H9 (cell line): Measurements from ENCODE around the gene NUAK2. TPM values are rescaled to one million over a fixed set of nuclear protein-coding genes. Genes with fewer than 3 reads are reported as not detected.

Source experiments
- DNase-seq: peaks from one replicate; pipeline ENCODE4 v3.0.0-alpha.2; 2017
- H2AFZ ChIP-seq: one replicate; pipeline ENCODE4 v1.6.1; 2013; ENCODE audit warnings: mild to moderate bottlenecking, low read length, control low read depth, moderate library complexity
- H2AK5ac ChIP-seq: 2 replicates; pipeline ENCODE4 v1.6.1; 2013; ENCODE audit warnings: low read length, control low read depth, mixed read lengths; ENCODE audit not compliant: insufficient read length
- H2BK120ac ChIP-seq: one replicate; pipeline ENCODE4 v1.6.1; 2013; ENCODE audit warnings: low read depth, mild to moderate bottlenecking, low read length, control low read depth, inconsistent platforms; ENCODE audit not compliant: poor library complexity, severe bottlenecking
- H2BK12ac ChIP-seq: 2 replicates; pipeline ENCODE4 v1.6.1; 2013; ENCODE audit warnings: low read length, control low read depth, mixed read lengths, low read depth; ENCODE audit not compliant: insufficient read length
- H2BK15ac ChIP-seq: 2 replicates; pipeline ENCODE4 v1.6.1; 2013; ENCODE audit warnings: low read depth, low read length, control low read depth
- H2BK20ac ChIP-seq: one replicate; pipeline ENCODE4 v1.6.1; 2013; ENCODE audit warnings: low read depth, mild to moderate bottlenecking, low read length, control low read depth, inconsistent platforms; ENCODE audit not compliant: poor library complexity, severe bottlenecking
- H2BK5ac ChIP-seq: 2 replicates; pipeline ENCODE4 v1.6.1; 2013; ENCODE audit warnings: low read length, control low read depth, mixed read lengths; ENCODE audit not compliant: insufficient read length
- H3K14ac ChIP-seq: 2 replicates; pipeline ENCODE4 v1.6.1; 2013; ENCODE audit warnings: low read length, control low read depth; ENCODE audit not compliant: insufficient read depth
- H3K18ac ChIP-seq: 2 replicates; pipeline ENCODE4 v1.6.1; 2013; ENCODE audit warnings: low read depth, mild to moderate bottlenecking, mixed read lengths, low read length, control low read depth; ENCODE audit not compliant: insufficient read length
- H3K23ac ChIP-seq: 2 replicates; pipeline ENCODE4 v1.6.1; 2013; ENCODE audit warnings: low read length, control low read depth, mixed read lengths, low read depth; ENCODE audit not compliant: insufficient read length
- H3K23me2 ChIP-seq: 2 replicates; pipeline ENCODE4 v1.6.1; 2013; ENCODE audit warnings: low read depth, mild to moderate bottlenecking, mixed read lengths, low read length, control low read depth; ENCODE audit not compliant: insufficient read length, poor library complexity, severe bottlenecking
- H3K27ac ChIP-seq: 2 replicates; pipeline ENCODE4 v1.5.1; 2013; ENCODE audit warnings: low read length, control low read depth, mixed read lengths, low read depth; ENCODE audit not compliant: insufficient read length
- H3K27me3 ChIP-seq: 2 replicates; pipeline ENCODE4 v1.6.1; 2013; ENCODE audit warnings: low read length, control low read depth, inconsistent platforms; ENCODE audit not compliant: insufficient read depth
- H3K4ac ChIP-seq: 2 replicates; pipeline ENCODE4 v1.6.1; 2013; ENCODE audit warnings: low read depth, mild to moderate bottlenecking, control low read depth, inconsistent platforms, low read length, moderate library complexity
- H3K4me1 ChIP-seq: 2 replicates; pipeline ENCODE4 v1.6.1; 2013; ENCODE audit warnings: low read length, control low read depth, inconsistent platforms; ENCODE audit not compliant: insufficient read depth
- H3K4me2 ChIP-seq: 2 replicates; pipeline ENCODE4 v1.6.1; 2013; ENCODE audit warnings: low read length, control low read depth, mixed read lengths; ENCODE audit not compliant: insufficient read length, insufficient read depth
- H3K56ac ChIP-seq: 2 replicates; pipeline ENCODE4 v1.6.1; 2013; ENCODE audit warnings: low read depth, mild to moderate bottlenecking, mixed read lengths, low read length, control low read depth; ENCODE audit not compliant: insufficient read length
- H3K79me1 ChIP-seq: 2 replicates; pipeline ENCODE4 v1.6.1; 2013; ENCODE audit warnings: low read depth, mild to moderate bottlenecking, moderate library complexity, low read length, control low read depth, inconsistent platforms; ENCODE audit not compliant: insufficient read depth, poor library complexity, severe bottlenecking
- H3K79me2 ChIP-seq: 2 replicates; pipeline ENCODE4 v1.6.1; 2013; ENCODE audit warnings: low read length, control low read depth, inconsistent platforms; ENCODE audit not compliant: insufficient read depth
- H3K9ac ChIP-seq: 2 replicates; pipeline ENCODE4 v1.6.1; 2013; ENCODE audit warnings: low read length, control low read depth, mixed read lengths; ENCODE audit not compliant: insufficient read length; ENCODE audit errors: extremely low read depth
- H3K9me3 ChIP-seq: one replicate; pipeline ENCODE4 v1.6.1; 2013; ENCODE audit warnings: low read depth, low read length, inconsistent platforms; ENCODE audit not compliant: control insufficient read depth
- H3T11ph ChIP-seq: one replicate; pipeline ENCODE4 v1.6.1; 2013; ENCODE audit warnings: mild to moderate bottlenecking, low read length, control low read depth, inconsistent platforms
- H4K20me1 ChIP-seq: one replicate; pipeline ENCODE4 v1.6.1; 2013; ENCODE audit not compliant: control insufficient read depth, insufficient read length, insufficient read depth
- H4K5ac ChIP-seq: 2 replicates; pipeline ENCODE4 v1.6.1; 2013; ENCODE audit warnings: low read depth, mild to moderate bottlenecking, mixed read lengths, low read length, control low read depth; ENCODE audit not compliant: insufficient read length
- H4K8ac ChIP-seq: replicated peaks from 2 replicates; pipeline ENCODE4 v1.6.1; 2013; ENCODE audit warnings: low read length, control low read depth, mixed read lengths, low read depth; ENCODE audit not compliant: insufficient read length
- H4K91ac ChIP-seq: 2 replicates; pipeline ENCODE4 v1.6.1; 2013; ENCODE audit warnings: low read depth, mild to moderate bottlenecking, moderate library complexity, mixed read lengths, low read length, control low read depth; ENCODE audit not compliant: insufficient read length
- H3K27ac Mint-ChIP-seq, 3 experiments: 2 replicates in 2 of 3; 3 replicates in 1 of 3; pipeline ENCODE4 v1.8.0; 2020 to 2021; ENCODE audit warnings: mixed read lengths in 3 of 3, mild to moderate bottlenecking in 1 of 3, moderate library complexity in 1 of 3
- H3K27me3 Mint-ChIP-seq: 2 replicates; pipeline ENCODE4 v1.8.0; 2021; ENCODE audit warnings: low read depth, mild to moderate bottlenecking, moderate library complexity, mixed read lengths
- H3K36me3 Mint-ChIP-seq, 3 experiments: 2 replicates in 2 of 3; 3 replicates in 1 of 3; pipeline ENCODE4 v1.8.0; 2020 to 2021; ENCODE audit warnings: low read depth in 3 of 3, mixed read lengths in 3 of 3; ENCODE audit not compliant: insufficient read depth in 1 of 3
- H3K4me1 Mint-ChIP-seq, 2 experiments: 2 replicates each; pipeline ENCODE4 v1.8.0; 2020; ENCODE audit warnings: mixed read lengths in 2 of 2
- H3K4me3 Mint-ChIP-seq, 2 experiments: 2 replicates in 1 of 2; 3 replicates in 1 of 2; pipeline ENCODE4 v1.8.0; 2020 to 2021; ENCODE audit warnings: mild to moderate bottlenecking in 2 of 2, mixed read lengths in 2 of 2, moderate library complexity in 1 of 2
- H3K9me3 Mint-ChIP-seq, 2 experiments: 2 replicates in 1 of 2; 3 replicates in 1 of 2; pipeline ENCODE4 v1.8.0; 2020; ENCODE audit warnings: mild to moderate bottlenecking in 2 of 2, mixed read lengths in 2 of 2, moderate library complexity in 1 of 2
- WGBS: extraction: QIAGEN DNeasy Blood & Tissue Kit; methylation state at CpG from one replicate; pipeline ENCODE4 v1.1.7; 2013; ENCODE audit warnings: missing lambda C conversion rate, low lambda C conversion rate, mixed read lengths; ENCODE audit not compliant: insufficient read length; ENCODE audit errors: extremely low coverage; 5-methylcytosine and 5-hydroxymethylcytosine counted together
- total RNA-seq: library from RNA; stranded (reverse); gene quantifications from 2 replicates; pipeline ENCODE4 v1.2.1, GENCODE V29; 2021
- TF ChIP-seq, protein P1 (sequence below): fragments of 200-600 bp; sonication (generic); conservative IDR thresholded peaks from 3 replicates; pipeline ENCODE4 v1.8.0; 2021; ENCODE audit warnings: antibody characterized with exemption, mild to moderate bottlenecking

The NUAK2 gene
- total RNA-seq, 1 experiment from 2014 or later: 15.4 TPM

DNA sequence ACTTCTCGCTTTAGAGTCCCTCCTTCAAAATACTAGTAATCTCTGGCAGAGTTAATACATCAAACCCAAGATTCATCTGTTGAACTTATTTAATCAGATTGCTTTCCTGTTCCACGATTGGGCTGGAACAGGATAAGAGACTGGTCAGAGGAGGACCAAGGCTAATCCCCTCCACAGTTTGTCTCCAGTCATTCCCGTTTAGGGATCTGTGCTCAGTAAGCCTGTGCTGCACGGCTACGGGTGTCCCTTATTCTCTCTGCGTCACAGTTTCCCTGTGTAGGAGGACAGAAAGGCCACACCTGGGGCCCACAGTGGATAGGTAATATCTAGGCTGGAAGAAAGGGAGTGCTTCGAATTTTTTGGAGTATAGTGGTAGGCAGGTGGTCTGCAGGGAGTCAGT, 16.5 kb upstream of the NUAK2 start:
- Histone ChIP-seq H3K27ac (no peak overlapping the region), H3K23ac (no peak overlapping the region), H3K18ac (no peak overlapping the region), H3K4ac (no peak overlapping the region), H3K23me2 (no peaks in the 10 kb centered on the region), H4K5ac (no peak overlapping the region), H2BK5ac (no peak overlapping the region), H2BK12ac (no peak overlapping the region), H4K91ac (no peak overlapping the region), H2BK20ac (no peak overlapping the region), H4K8ac (no peak overlapping the region), H2BK15ac (no peak overlapping the region), H3T11ph (no peak overlapping the region), H3K14ac (no peak overlapping the region), H2AK5ac (no peak overlapping the region), H3K79me2 (no peaks in the 10 kb centered on the region), H3K9me3 (no peaks in the 10 kb centered on the region), H2BK120ac (no peak overlapping the region), H2AFZ (no peak overlapping the region), H3K4me2 (no peak overlapping the region), H3K4me1 (peaks cover 9% of the 10 kb centered on the region), H3K9ac (no peak overlapping the region), H3K27me3 (peaks cover 9% of the 10 kb centered on the region; the same call in 1 of the 2 replicates), H3K79me1 (no peaks in the 10 kb centered on the region), H4K20me1 (no peaks in the 10 kb centered on the region), H3K56ac (no peak overlapping the region)
- Mint-ChIP-seq H3K36me3 (peaks cover 0 to 2% (median 0%) of the 10 kb centered on the region in 3 experiments; a peak in 1 of 7 replicates), H3K9me3 (no peaks in the 10 kb centered on the region), H3K4me3 (no peak overlapping the region), H3K27me3 (peaks cover 43% of the 10 kb centered on the region), H3K27ac (no peak overlapping the region), H3K4me1 (peaks cover 31 to 34% of the 10 kb centered on the region in 2 experiments)
- TF ChIP-seq, protein P1, sequence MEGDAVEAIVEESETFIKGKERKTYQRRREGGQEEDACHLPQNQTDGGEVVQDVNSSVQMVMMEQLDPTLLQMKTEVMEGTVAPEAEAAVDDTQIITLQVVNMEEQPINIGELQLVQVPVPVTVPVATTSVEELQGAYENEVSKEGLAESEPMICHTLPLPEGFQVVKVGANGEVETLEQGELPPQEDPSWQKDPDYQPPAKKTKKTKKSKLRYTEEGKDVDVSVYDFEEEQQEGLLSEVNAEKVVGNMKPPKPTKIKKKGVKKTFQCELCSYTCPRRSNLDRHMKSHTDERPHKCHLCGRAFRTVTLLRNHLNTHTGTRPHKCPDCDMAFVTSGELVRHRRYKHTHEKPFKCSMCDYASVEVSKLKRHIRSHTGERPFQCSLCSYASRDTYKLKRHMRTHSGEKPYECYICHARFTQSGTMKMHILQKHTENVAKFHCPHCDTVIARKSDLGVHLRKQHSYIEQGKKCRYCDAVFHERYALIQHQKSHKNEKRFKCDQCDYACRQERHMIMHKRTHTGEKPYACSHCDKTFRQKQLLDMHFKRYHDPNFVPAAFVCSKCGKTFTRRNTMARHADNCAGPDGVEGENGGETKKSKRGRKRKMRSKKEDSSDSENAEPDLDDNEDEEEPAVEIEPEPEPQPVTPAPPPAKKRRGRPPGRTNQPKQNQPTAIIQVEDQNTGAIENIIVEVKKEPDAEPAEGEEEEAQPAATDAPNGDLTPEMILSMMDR: no peak
- no peak for DNase-seq
- WGBS: no CpG with 5 or more reads among the region's 7 CpGs
